ENCODE data around the gene PACSIN1.

DNA sequence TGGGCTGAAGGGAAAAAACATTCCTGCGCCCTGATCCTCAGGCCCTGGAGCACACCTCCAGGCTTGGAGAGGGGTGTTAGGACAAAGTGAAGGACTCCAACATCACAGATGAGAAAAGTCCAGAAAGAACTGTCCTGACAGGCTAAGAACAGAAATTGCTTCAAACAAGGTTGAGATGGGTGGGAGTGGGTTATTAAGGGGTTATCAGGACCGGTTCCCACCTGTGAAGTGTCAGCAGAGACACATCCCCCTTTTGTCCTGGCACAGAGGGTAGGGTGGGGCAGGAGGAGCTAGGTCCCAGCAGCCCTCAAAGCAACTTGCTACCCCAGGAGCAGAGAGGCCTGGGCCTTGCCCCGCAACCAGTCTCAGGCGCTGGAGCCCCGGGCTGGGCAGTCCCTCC lies 86.7 kb downstream of the PACSIN1 start:
- TF ChIP-seq, protein P1, sequence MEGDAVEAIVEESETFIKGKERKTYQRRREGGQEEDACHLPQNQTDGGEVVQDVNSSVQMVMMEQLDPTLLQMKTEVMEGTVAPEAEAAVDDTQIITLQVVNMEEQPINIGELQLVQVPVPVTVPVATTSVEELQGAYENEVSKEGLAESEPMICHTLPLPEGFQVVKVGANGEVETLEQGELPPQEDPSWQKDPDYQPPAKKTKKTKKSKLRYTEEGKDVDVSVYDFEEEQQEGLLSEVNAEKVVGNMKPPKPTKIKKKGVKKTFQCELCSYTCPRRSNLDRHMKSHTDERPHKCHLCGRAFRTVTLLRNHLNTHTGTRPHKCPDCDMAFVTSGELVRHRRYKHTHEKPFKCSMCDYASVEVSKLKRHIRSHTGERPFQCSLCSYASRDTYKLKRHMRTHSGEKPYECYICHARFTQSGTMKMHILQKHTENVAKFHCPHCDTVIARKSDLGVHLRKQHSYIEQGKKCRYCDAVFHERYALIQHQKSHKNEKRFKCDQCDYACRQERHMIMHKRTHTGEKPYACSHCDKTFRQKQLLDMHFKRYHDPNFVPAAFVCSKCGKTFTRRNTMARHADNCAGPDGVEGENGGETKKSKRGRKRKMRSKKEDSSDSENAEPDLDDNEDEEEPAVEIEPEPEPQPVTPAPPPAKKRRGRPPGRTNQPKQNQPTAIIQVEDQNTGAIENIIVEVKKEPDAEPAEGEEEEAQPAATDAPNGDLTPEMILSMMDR (IDR thresholded peaks at IDR 0.05; ENCODE audit: poor library complexity, severe bottlenecking) = no peak
- TF ChIP-seq SMC3 (conservative IDR thresholded peaks at IDR 0.05; ENCODE audit: poor library complexity) (no peak), POLR2AphosphoS5 (IDR thresholded peaks at IDR 0.05) (no peak)
